HCT116 (cell line): ENCODE measurements around the gene TLN1. TPM values are rescaled to one million over a fixed set of nuclear protein-coding genes. Genes with fewer than 3 reads are reported as not detected.

Experiments used
- ATAC-seq: fragments of 200-7000 bp; cut with Tn5 transposase; 2 replicates; pipeline ENCODE4 v1.9.1; 2020; ENCODE audit warnings: mild to moderate bottlenecking, moderate library complexity
- BruUV-seq: library from RNA; stranded (reverse); fragments of 400-500 nt; replicated peaks from 2 replicates; lab custom pipeline; 2021; lab: Mats Ljungman, UMichigan
- CTCF ChIA-PET: fragments of 300-600 bp; sonication (Branson Sonifier 250); formaldehyde crosslinking; loops from one replicate; lab custom pipeline; 2021; ENCODE audit warnings: antibody characterized with exemption; lab: Charles Lee
- POLR2A ChIA-PET: fragments of 300-600, 350-600 bp; sonication (Branson Sonifier 250); formaldehyde crosslinking; loops from one replicate; lab custom pipeline; 2021; ENCODE audit warnings: antibody characterized with exemption; lab: Charles Lee
- RAD21 ChIA-PET, 2 experiments: fragments of 300-600 bp; sonication (Branson Sonifier 250); formaldehyde crosslinking; loops; one replicate each; lab custom pipeline; 2023; ENCODE audit warnings: low total read pairs in 2 of 2; ENCODE audit not compliant: uncharacterized antibody in 2 of 2, unreplicated experiment in 2 of 2, low non-redundant PET in 1 of 2; lab: Charles Lee
- DNase-seq: peaks from one replicate; pipeline ENCODE4 v3.0.0-alpha.2; 2010; ENCODE audit warnings: low read depth, low spot score
- H2AFZ ChIP-seq: fragments of 200-600 bp; shearing (Covaris generic), sonication (generic); 2 replicates; pipeline ENCODE4 v1.6.1; 2017; ENCODE audit warnings: low read depth, mixed run types, mixed read lengths, antibody characterized with exemption, low read length; ENCODE audit not compliant: poor library complexity, severe bottlenecking
- H3K27ac ChIP-seq: 2 replicates; pipeline ENCODE4 v1.5.1; 2012; ENCODE audit warnings: low read depth, low read length
- H3K27me3 ChIP-seq: fragments of 200-600 bp; sonication (generic); 2 replicates; pipeline ENCODE4 v1.6.1; 2016; ENCODE audit warnings: mixed run types, low read length, mixed read lengths; ENCODE audit not compliant: insufficient read depth
- H3K36me3 ChIP-seq, 2 experiments: fragments of 200-500 bp in 1 of 2; fragments of 200-600 bp in 1 of 2; sonication (Bioruptor generic) in 1 of 2; sonication (generic) in 1 of 2; 2 replicates each; pipeline versions ENCODE4 v1.5.1 to v1.6.1; 2014 to 2016; ENCODE audit warnings: low read length in 2 of 2, inconsistent platforms in 1 of 2, mixed read lengths in 1 of 2, mixed run types in 1 of 2; ENCODE audit not compliant: insufficient read depth in 2 of 2, control insufficient read depth in 1 of 2
- H3K4me1 ChIP-seq, 2 experiments: fragments of 200-600 bp in 1 of 2; sonication (generic) in 1 of 2; 2 replicates each; pipeline versions ENCODE4 v1.5.1 to v1.6.1; 2012 to 2017; ENCODE audit warnings: low read length in 2 of 2, inconsistent platforms in 1 of 2, mild to moderate bottlenecking in 1 of 2, mixed read lengths in 1 of 2, mixed run types in 1 of 2, moderate library complexity in 1 of 2; ENCODE audit not compliant: insufficient read depth in 2 of 2, control insufficient read depth in 1 of 2
- H3K4me2 ChIP-seq: fragments of 200-600 bp; sonication (generic); 2 replicates; pipeline ENCODE4 v1.6.1; 2017; ENCODE audit warnings: mixed run types, low read length, mixed read lengths
- H3K4me3 ChIP-seq, 2 experiments: fragments of 200-600 bp in 1 of 2; sonication (generic) in 1 of 2; replicated peaks in 1 of 2; 2 replicates each; pipeline ENCODE4 v1.5.1; 2011 to 2016; ENCODE audit warnings: low read length in 2 of 2, control low read depth in 1 of 2, low read depth in 1 of 2, mild to moderate bottlenecking in 1 of 2, mixed read lengths in 1 of 2, mixed run types in 1 of 2
- H3K79me2 ChIP-seq: fragments of 200-600 bp; sonication (generic); 2 replicates; pipeline ENCODE4 v1.6.1; 2017; ENCODE audit warnings: mild to moderate bottlenecking, mixed run types, low read length, moderate library complexity, mixed read lengths; ENCODE audit not compliant: insufficient read depth
- H3K9ac ChIP-seq: fragments of 200-600 bp; sonication (generic); 2 replicates; pipeline ENCODE4 v1.6.1; 2016; ENCODE audit warnings: low read length, mixed read lengths
- H3K9me2 ChIP-seq: fragments of 200-600 bp; sonication (generic), shearing (Covaris generic); 2 replicates; pipeline ENCODE4 v1.6.1; 2017; ENCODE audit warnings: mixed run types, mild to moderate bottlenecking, moderate library complexity; ENCODE audit not compliant: insufficient read depth
- H3K9me3 ChIP-seq, 2 experiments: fragments of 200-500 bp in 1 of 2; fragments of 200-600 bp in 1 of 2; sonication (Bioruptor generic) in 1 of 2; sonication (generic) in 1 of 2; 2 replicates each; pipeline ENCODE4 v1.6.1; 2014 to 2017; ENCODE audit warnings: low read length in 2 of 2, mixed read lengths in 2 of 2, inconsistent platforms in 1 of 2, low read depth in 1 of 2, mild to moderate bottlenecking in 1 of 2, mixed run types in 1 of 2, moderate library complexity in 1 of 2; ENCODE audit not compliant: control insufficient read depth in 1 of 2, insufficient read depth in 1 of 2
- H4K20me1 ChIP-seq: fragments of 200-600 bp; sonication (generic), shearing (Covaris generic); 2 replicates; pipeline ENCODE4 v1.6.1; 2017; ENCODE audit warnings: mixed run types, mild to moderate bottlenecking, moderate library complexity; ENCODE audit not compliant: insufficient read depth
- ATF3 ChIP-seq: IDR thresholded peaks from 2 replicates; pipeline ENCODE4 v1.6.1; 2012
- CBX3 ChIP-seq: IDR thresholded peaks from 2 replicates; pipeline ENCODE4 v1.6.1; 2012; ENCODE audit warnings: low read depth
- ELF1 ChIP-seq: IDR thresholded peaks from 2 replicates; pipeline ENCODE4 v1.6.1; 2012; ENCODE audit warnings: low read depth, borderline replicate concordance
- FOSL1 ChIP-seq: IDR thresholded peaks from 2 replicates; pipeline ENCODE4 v1.6.1; 2012; ENCODE audit warnings: low read depth
- JUND ChIP-seq: IDR thresholded peaks from 2 replicates; pipeline ENCODE4 v1.6.1; 2012
- POLR2A ChIP-seq: IDR thresholded peaks from 2 replicates; pipeline ENCODE4 v1.7.0; 2011; ENCODE audit warnings: borderline replicate concordance; ENCODE audit not compliant: insufficient read depth, insufficient read length; ENCODE audit errors: extremely low read depth
- POLR2AphosphoS5 ChIP-seq: IDR thresholded peaks from 2 replicates; pipeline ENCODE4 v1.6.1; 2011; ENCODE audit warnings: mild to moderate bottlenecking, low read depth, low read length, moderate library complexity
- RAD21 ChIP-seq: IDR thresholded peaks from 2 replicates; pipeline ENCODE4 v1.6.1; 2012; ENCODE audit warnings: low read depth, mild to moderate bottlenecking
- SIN3A ChIP-seq: IDR thresholded peaks from 2 replicates; pipeline ENCODE4 v1.6.1; 2012; ENCODE audit warnings: low read depth
- SP1 ChIP-seq: IDR thresholded peaks from 2 replicates; pipeline ENCODE4 v1.6.1; 2012; ENCODE audit warnings: low read depth
- SRF ChIP-seq: IDR thresholded peaks from 2 replicates; pipeline ENCODE4 v1.6.1; 2012; ENCODE audit warnings: low read depth
- TCF7L2 ChIP-seq: IDR thresholded peaks from 2 replicates; pipeline ENCODE4 v1.7.0; 2011; ENCODE audit warnings: borderline replicate concordance, inconsistent platforms; ENCODE audit not compliant: insufficient read depth, insufficient read length; ENCODE audit errors: extremely low read depth
- YY1 ChIP-seq: IDR thresholded peaks from 2 replicates; pipeline ENCODE4 v1.6.1; 2011; ENCODE audit warnings: low read length, low read depth, moderate library complexity, mild to moderate bottlenecking; ENCODE audit not compliant: insufficient replicate concordance; ENCODE audit errors: extremely low read depth
- ZFX ChIP-seq: fragments of 450-650 bp; IDR thresholded peaks from 2 replicates; pipeline ENCODE4 v1.6.1; 2017
- ZNF274 ChIP-seq: fragments of 200-500 bp; sonication (Bioruptor generic); IDR thresholded peaks from 2 replicates; pipeline ENCODE4 v1.6.1; 2014; ENCODE audit warnings: mild to moderate bottlenecking, low read depth, low read length, inconsistent platforms
- intact Hi-C: fragments of 100-400 bp; cut with micrococcal nuclease; formaldehyde crosslinking; loops from 2 replicates; pipeline ENCODE4 v1.10.0; 2022
- total RNA-seq: library from RNA; stranded (reverse); gene quantifications from one replicate; pipeline ENCODE4 v1.2.1, GENCODE V29; 2021; ENCODE audit not compliant: unreplicated experiment
- TF ChIP-seq, protein P1 (sequence below): IDR thresholded peaks from 2 replicates; pipeline ENCODE4 v1.6.1; 2012; ENCODE audit warnings: low read depth
- TF ChIP-seq, protein P2 (sequence below): IDR thresholded peaks from 2 replicates; pipeline ENCODE4 v1.6.1; 2012

TLN1 gene
- total RNA-seq, 1 experiment from 2014 or later = 144 TPM

DNA sequence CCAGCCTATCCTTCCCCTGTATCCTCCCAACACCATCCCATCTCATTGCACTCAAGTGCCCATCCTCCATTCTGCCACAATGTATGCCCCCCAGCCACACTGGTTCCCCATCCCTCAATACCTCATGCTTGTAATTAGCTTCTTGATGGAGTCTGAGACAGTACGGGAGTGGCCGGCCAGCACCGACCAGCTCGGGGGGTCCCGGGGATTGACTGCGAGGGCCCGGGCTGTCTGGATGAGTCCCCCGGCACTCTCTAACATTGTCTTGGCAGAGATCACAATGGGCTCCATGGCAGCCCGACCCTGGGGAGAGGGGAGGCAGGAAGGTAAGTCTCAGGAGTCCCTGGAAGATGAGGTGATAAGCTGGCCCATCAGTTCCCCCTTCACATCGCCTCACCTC lies 25.0 kb downstream of the TLN1 start:
- H3K9me2 ChIP-seq = no peaks in the 10 kb centered on the region
- intact Hi-C loops = no loop called here
- no TSS peak for BruUV-seq
- DNase-seq (no peak), ATAC-seq (no peak)
- no peaks in the 10 kb centered on the region for H3K79me2 ChIP-seq
- no peaks in the 10 kb centered on the region for H3K27me3 ChIP-seq
- no peak overlapping the region for H3K27ac ChIP-seq
- H3K4me1 ChIP-seq = no peaks in the 10 kb centered on the region
- no peaks in the 10 kb centered on the region for H4K20me1 ChIP-seq
- CTCF ChIA-PET = no interaction called here
- POLR2A ChIA-PET = no interaction called here
- no peak overlapping the region for H2AFZ ChIP-seq
- H3K4me3 ChIP-seq = no peak overlapping the region
- peaks cover 51 to 74% of the 10 kb centered on the region in 2 experiments for H3K36me3 ChIP-seq
- RAD21 ChIA-PET = no interaction called here
- TF ChIP-seq RAD21 (no peak), TCF7L2 (no peak), ZFX (no peak), ELF1 (no peak), ZNF274 (no peak), SRF (no peak), FOSL1 (no peak), CBX3 (no peak), JUND (no peak), YY1 (no peak), SIN3A (no peak), POLR2AphosphoS5 (no peak), ATF3 (no peak), SP1 (no peak), POLR2A (no peak)
- TF ChIP-seq, protein P1, sequence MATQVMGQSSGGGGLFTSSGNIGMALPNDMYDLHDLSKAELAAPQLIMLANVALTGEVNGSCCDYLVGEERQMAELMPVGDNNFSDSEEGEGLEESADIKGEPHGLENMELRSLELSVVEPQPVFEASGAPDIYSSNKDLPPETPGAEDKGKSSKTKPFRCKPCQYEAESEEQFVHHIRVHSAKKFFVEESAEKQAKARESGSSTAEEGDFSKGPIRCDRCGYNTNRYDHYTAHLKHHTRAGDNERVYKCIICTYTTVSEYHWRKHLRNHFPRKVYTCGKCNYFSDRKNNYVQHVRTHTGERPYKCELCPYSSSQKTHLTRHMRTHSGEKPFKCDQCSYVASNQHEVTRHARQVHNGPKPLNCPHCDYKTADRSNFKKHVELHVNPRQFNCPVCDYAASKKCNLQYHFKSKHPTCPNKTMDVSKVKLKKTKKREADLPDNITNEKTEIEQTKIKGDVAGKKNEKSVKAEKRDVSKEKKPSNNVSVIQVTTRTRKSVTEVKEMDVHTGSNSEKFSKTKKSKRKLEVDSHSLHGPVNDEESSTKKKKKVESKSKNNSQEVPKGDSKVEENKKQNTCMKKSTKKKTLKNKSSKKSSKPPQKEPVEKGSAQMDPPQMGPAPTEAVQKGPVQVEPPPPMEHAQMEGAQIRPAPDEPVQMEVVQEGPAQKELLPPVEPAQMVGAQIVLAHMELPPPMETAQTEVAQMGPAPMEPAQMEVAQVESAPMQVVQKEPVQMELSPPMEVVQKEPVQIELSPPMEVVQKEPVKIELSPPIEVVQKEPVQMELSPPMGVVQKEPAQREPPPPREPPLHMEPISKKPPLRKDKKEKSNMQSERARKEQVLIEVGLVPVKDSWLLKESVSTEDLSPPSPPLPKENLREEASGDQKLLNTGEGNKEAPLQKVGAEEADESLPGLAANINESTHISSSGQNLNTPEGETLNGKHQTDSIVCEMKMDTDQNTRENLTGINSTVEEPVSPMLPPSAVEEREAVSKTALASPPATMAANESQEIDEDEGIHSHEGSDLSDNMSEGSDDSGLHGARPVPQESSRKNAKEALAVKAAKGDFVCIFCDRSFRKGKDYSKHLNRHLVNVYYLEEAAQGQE = no peak
- TF ChIP-seq, protein P2, sequence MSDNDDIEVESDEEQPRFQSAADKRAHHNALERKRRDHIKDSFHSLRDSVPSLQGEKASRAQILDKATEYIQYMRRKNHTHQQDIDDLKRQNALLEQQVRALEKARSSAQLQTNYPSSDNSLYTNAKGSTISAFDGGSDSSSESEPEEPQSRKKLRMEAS = no peak
- H3K9me3 ChIP-seq = no peaks in the 10 kb centered on the region
- H3K9ac ChIP-seq = no peak overlapping the region
- no peak overlapping the region for H3K4me2 ChIP-seq
